Stimulated activated CD8-positive, alpha-beta memory T cell treated with anti-CD3 and anti-CD28 coated beads, Interleukin-12 subunit alpha, Interleukin-12 subunit beta, amount 100 ng/mL, for 1 hour (primary cell): Measurements from ENCODE around the gene TEAD1.

ENCODE experiments used
- DNase-seq: peaks from one replicate; pipeline ENCODE4 v3.0.0-alpha.2; 2020; ENCODE audit warnings: low read depth

Gene TEAD1

GRCh38 chr11:12764187-12764914, 90.1 kb downstream of the TEAD1 start:
- no peak for DNase-seq

GRCh38 chr11:12765428-12765827, 91.2 kb downstream of the TEAD1 start:
- no peak for DNase-seq

GRCh38 chr11:12767027-12767426, 92.8 kb downstream of the TEAD1 start:
- no peak for DNase-seq

- DNase-seq = no peak
These were observed 93.4 kb downstream of the TEAD1 start for GRCh38 chr11:12767577-12767976.

- DNase-seq = no peak
These were observed 94.8 kb downstream of the TEAD1 start for GRCh38 chr11:12768726-12769673.

GRCh38 chr11:12769834-12770345, 95.7 kb downstream of the TEAD1 start:
- DNase-seq = no peak

- DNase-seq = no peak
These were observed 96.2 kb downstream of the TEAD1 start for GRCh38 chr11:12770435-12770834.

GRCh38 chr11:12770966-12771597, 96.9 kb downstream of the TEAD1 start:
- DNase-seq = no peak

- no peak for DNase-seq
These were observed 97.7 kb downstream of the TEAD1 start for GRCh38 chr11:12771875-12772274.

- DNase-seq = no peak
These were observed 98.1 kb downstream of the TEAD1 start for GRCh38 chr11:12772324-12772723.

- DNase-seq = no peak
These were observed 99.4 kb downstream of the TEAD1 start for GRCh38 chr11:12773591-12773990.

GRCh38 chr11:12775955-12776354, 101.7 kb downstream of the TEAD1 start:
- no peak for DNase-seq

- DNase-seq = no peak
These were observed 103.1 kb downstream of the TEAD1 start for GRCh38 chr11:12777208-12777874.

- DNase-seq = no peak
These were observed 104.2 kb downstream of the TEAD1 start for GRCh38 chr11:12778240-12778905.

- DNase-seq = no peak
These were observed 109.5 kb downstream of the TEAD1 start for GRCh38 chr11:12783765-12784164.

GRCh38 chr11:12784445-12784844, 110.2 kb downstream of the TEAD1 start:
- no peak for DNase-seq

GRCh38 chr11:12784987-12785386, 110.8 kb downstream of the TEAD1 start:
- no peak for DNase-seq

GRCh38 chr11:12785901-12786300, 111.7 kb downstream of the TEAD1 start:
- no peak for DNase-seq

GRCh38 chr11:12786450-12786849, 112.2 kb downstream of the TEAD1 start:
- no peak for DNase-seq

- no peak for DNase-seq
These were observed 112.7 kb downstream of the TEAD1 start for GRCh38 chr11:12786891-12787290.

GRCh38 chr11:12787847-12788246, 113.6 kb downstream of the TEAD1 start:
- no peak for DNase-seq
